Epithelial cell of prostate (primary cell): ENCODE results near the gene C6orf58.
"Not testable (repeated sequence)": the region's sequence is repeated elsewhere in the genome, so short reads cannot be mapped to it uniquely, and the experiment has no call there.

Experiments used
- DNase-seq: peaks from one replicate; pipeline ENCODE4 v3.0.0-alpha.2; 2011; ENCODE audit warnings: low read depth, low spot score
- H3K27ac ChIP-seq: fragments of 450-650 bp; 2 replicates; pipeline ENCODE4 v1.5.1; 2017; ENCODE audit warnings: mild to moderate bottlenecking

C6orf58 gene

GRCh38 chr6:127589135-127589534 is 12.2 kb downstream of the C6orf58 start:
- H3K27ac ChIP-seq, result no peak overlapping the region
- DNase-seq, result no peak

GRCh38 chr6:127590344-127590743 is 13.4 kb downstream of the C6orf58 start:
- peak overlapping the region; percentile 16 for H3K27ac ChIP-seq
- no peak for DNase-seq

GRCh38 chr6:127592964-127593363 is 16.0 kb downstream of the C6orf58 start:
- DNase-seq, result no peak
- no peak overlapping the region for H3K27ac ChIP-seq

GRCh38 chr6:127593456-127593855 is 16.5 kb downstream of the C6orf58 start:
- DNase-seq, H3K27ac ChIP-seq: not testable (repeated sequence)

GRCh38 chr6:127606131-127606562 is 29.2 kb downstream of the C6orf58 start:
- H3K27ac ChIP-seq, result no peak overlapping the region
- no peak for DNase-seq

- no peak for DNase-seq
- H3K27ac ChIP-seq, result no peak overlapping the region
Observed at GRCh38 chr6:127608554-127609270, 31.7 kb downstream of the C6orf58 start.

GRCh38 chr6:127618729-127619128 is 41.8 kb downstream of the C6orf58 start:
- no peak overlapping the region for H3K27ac ChIP-seq
- no peak for DNase-seq

GRCh38 chr6:127630800-127631199 is 53.8 kb downstream of the C6orf58 start:
- H3K27ac ChIP-seq, result no peak overlapping the region
- no peak for DNase-seq

GRCh38 chr6:127634178-127634577 is 57.2 kb downstream of the C6orf58 start:
- DNase-seq, result no peak
- H3K27ac ChIP-seq, result no peak overlapping the region

- no peak overlapping the region for H3K27ac ChIP-seq
- DNase-seq, result no peak
Observed at GRCh38 chr6:127635091-127635490, 58.1 kb downstream of the C6orf58 start.

GRCh38 chr6:127637830-127638409 is 60.9 kb downstream of the C6orf58 start:
- H3K27ac ChIP-seq, result no peak overlapping the region
- no peak for DNase-seq
